HuH-7 (cell line): ENCODE data around the gene ADGRF5.

Experiments
- DNase-seq: peaks from one replicate; pipeline ENCODE4 v3.0.0; 2011; ENCODE audit warnings: low spot score

Gene ADGRF5, protein sequence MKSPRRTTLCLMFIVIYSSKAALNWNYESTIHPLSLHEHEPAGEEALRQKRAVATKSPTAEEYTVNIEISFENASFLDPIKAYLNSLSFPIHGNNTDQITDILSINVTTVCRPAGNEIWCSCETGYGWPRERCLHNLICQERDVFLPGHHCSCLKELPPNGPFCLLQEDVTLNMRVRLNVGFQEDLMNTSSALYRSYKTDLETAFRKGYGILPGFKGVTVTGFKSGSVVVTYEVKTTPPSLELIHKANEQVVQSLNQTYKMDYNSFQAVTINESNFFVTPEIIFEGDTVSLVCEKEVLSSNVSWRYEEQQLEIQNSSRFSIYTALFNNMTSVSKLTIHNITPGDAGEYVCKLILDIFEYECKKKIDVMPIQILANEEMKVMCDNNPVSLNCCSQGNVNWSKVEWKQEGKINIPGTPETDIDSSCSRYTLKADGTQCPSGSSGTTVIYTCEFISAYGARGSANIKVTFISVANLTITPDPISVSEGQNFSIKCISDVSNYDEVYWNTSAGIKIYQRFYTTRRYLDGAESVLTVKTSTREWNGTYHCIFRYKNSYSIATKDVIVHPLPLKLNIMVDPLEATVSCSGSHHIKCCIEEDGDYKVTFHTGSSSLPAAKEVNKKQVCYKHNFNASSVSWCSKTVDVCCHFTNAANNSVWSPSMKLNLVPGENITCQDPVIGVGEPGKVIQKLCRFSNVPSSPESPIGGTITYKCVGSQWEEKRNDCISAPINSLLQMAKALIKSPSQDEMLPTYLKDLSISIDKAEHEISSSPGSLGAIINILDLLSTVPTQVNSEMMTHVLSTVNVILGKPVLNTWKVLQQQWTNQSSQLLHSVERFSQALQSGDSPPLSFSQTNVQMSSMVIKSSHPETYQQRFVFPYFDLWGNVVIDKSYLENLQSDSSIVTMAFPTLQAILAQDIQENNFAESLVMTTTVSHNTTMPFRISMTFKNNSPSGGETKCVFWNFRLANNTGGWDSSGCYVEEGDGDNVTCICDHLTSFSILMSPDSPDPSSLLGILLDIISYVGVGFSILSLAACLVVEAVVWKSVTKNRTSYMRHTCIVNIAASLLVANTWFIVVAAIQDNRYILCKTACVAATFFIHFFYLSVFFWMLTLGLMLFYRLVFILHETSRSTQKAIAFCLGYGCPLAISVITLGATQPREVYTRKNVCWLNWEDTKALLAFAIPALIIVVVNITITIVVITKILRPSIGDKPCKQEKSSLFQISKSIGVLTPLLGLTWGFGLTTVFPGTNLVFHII (N-terminal part only)

DNA sequence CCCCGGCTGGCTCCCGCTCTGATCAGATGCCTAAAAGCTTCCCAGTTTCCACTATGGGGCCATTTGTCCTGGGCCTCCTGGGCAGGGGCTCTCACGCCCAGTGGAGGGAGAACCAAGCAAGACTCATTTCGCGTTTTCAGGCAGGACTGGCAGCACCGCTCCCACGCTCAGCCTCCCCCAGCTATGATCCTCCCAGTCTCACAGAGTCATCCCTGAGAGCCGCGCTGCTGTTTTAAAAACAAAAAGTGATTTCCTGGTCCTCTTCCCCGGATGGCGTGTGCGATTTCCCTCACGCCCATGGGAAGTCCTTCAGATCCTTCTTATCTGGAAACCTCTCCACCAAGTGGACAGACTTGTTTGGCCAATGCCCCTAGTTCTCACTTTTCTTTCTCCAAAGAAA lies at the start of gene ADGRF5:
ADGRF5 (minus strand) TSS at position 208 of the 400 bp plus-strand sequence. CDS start 15,176 bp downstream, outside the sequence.
- DNase-seq: no peak

DNA sequence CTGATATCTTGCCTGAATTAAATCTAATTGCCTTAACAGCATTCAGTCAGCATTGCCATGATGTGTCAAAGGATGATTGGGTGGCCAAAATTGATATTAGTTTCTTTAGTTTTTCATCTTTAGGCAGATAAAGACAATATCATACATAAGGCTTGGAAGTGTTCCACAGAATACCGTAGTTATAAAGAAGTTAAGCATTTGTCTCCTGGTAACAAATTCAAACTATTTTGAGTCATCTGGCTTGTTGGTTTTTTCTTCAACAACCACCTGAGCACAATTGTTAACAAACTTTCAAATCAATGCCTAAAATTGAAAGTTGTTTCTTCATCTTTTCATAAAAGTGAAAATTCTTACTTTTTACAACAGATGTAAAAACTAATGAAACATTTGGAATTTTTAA lies 47.5 kb upstream of the ADGRF5 start:
- DNase-seq: no peak

DNA sequence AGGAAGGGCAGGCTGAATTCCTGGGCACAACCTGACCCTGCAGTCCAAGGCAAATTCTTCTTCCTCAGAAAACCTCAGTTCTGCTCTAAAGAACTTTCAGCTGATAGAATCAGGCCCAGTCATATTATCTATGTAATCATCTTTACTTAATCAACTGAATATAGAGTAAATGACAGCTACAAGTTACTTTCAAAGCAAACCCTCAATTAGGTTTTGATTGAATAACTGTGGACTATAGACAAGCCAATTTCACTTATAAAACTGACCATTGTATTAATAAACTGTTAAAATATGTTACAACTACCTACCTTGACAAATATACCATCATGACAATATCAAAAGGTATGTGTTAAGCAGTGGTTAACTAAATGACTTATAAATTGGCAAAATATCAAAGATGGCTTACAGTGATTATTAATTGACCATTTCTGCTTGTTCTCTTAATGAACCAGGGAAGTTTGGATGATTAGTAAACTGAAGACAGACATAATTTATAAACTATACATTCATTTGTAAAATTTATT lies 46.1 kb upstream of the ADGRF5 start:
- DNase-seq: no peak

DNA sequence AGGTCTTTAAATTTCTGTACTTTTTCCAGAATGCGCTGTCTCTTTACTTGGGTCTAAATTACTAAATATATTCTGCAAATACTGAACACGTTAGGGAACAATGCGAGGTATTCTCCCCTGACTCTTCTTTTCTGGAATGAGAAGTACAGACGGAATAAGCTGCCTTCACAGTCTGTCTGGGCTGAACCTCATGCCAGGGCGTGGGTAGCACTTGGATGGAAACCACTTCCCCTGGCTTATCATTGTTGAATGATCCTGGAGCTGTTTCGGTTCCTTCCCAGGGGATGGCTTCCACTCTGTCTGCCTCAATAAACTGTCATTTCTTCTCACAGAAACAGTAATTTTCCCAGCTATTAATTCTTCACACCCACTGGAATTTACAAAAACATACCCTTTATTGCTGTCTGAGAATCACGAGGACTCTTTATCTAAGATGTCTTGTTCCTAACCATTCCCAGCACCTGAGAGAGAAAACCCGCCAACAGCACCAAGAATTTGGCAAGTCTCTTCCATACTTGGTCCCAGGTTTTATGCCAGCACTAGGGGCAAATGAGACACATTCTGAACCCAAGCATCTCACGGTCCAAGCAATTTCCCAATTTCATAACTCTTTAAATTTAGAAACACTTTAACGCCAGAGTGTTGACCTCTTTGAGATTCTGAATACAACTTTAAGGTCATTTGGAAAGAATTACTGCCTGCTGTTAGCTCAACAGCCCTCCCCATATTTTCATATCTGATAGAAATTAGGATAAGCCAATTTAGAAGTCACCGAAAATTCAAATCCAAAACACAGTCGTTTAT lies 43.2 kb upstream of the ADGRF5 start:
- no peak for DNase-seq

DNA sequence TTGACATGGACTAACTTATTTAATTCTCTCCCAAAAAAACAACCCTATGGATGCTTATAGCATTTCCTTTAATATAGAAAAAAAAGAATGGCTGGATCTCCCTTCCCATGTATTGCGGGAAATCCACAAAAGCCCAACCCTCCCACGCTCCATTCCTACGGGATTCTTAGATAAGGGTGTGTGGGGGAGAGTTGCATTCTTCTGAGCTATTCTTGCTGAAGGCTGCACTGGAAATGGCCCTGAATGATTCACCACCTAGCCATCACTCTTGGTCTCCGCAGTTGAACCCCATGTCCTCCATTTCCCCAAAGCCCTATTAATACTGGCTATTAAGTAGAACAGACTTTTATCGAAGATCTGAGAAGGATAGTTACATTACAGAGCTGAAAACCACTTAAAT lies 41.9 kb upstream of the ADGRF5 start:
- DNase-seq: no peak

DNA sequence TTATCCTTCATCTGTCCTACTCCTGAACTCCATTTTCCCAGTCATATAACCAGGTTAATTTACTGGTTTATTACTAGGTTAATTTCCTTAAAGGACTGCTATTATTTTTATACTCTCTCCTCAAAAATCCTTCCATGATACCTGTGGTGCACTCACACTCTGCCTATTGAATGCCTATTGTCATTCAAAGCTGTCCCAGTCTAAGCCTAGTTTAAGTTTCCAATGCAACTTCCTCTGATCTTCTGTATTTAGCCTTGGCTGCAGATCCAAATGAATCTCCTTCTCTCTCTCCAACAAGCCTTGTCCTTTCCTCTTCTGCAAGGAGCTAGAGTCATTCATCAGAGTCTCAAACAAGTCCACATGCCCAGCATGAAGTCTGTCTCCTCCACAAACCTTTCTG lies 41.3 kb upstream of the ADGRF5 start:
- DNase-seq: no peak

DNA sequence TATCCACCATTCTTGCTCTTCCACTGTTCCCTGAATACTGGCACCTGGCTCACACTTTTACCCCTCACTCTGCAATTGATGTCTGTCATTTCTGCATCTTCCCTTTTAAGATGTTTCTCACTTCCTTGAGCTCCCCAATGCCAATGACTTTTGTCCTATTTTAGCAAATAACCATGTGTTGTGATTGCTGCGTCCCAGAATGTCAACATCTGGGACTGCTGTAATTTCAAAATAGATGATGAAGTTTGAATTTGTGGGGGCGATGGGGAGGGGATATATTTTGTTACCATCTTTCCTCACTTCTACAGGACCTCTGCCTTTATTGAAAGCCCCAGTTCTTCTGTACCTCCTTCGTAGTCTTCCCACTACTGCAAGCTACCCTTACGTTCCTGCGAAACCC lies 40.0 kb upstream of the ADGRF5 start:
- DNase-seq: no peak

DNA sequence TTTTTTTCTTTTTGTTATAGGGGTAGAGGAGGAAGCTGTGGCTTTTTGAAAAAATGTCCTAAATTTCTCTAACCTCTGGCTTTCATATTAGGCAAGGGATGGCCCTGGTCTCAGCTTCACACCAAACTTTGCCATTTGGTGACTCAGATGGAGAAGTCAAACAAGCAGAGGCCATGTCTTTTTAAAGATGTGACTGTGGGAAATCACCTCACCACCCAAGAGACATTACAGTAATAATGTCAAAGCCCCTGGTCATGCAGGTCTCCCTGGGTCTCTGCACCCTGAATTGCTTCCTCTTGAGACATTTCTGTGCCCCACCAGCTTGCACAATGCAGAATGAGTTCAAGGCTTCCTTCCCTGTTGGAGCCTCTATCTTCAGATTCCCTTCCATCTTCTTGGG lies 39.5 kb upstream of the ADGRF5 start:
- DNase-seq: no peak

DNA sequence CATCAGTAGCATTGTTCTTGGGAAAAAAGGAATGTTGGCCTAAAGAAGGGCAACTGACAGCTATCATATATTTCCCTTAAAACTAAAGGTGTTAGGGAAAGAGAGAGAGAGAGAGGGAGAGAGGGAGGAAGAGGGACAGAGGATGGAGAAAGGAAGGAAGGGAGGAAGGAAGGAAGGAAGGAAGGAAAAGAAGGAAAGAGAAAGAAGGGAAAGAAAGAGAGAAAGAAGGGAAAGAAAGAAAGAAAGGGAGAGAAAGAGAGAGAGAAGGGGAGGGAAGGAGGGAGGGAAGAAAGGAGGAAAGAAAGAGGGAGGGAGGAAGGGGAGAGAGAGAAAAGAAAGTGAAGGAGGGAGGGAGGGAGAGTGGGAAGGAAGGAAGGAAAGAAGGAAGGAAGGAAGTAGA lies 37.7 kb upstream of the ADGRF5 start:
- no peak for DNase-seq

DNA sequence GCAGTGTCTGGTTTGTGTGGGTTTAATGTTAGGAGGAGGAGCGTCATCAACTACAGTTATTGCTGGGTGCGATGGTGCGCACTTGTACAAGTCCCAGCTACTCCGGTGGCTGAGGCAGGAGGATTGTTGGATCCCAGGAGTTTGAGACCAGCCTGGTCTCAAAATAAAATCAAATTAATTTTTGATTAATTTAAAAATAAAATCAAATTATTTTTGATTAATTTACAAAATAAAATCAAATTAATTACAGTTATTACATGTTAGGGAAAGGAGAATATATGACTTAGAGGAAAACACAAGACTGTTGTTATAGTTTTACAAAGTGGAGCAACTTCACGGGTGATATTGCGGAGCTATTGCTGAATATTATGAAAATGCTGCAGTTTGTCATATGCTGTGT lies 34.7 kb upstream of the ADGRF5 start:
- no peak for DNase-seq

DNA sequence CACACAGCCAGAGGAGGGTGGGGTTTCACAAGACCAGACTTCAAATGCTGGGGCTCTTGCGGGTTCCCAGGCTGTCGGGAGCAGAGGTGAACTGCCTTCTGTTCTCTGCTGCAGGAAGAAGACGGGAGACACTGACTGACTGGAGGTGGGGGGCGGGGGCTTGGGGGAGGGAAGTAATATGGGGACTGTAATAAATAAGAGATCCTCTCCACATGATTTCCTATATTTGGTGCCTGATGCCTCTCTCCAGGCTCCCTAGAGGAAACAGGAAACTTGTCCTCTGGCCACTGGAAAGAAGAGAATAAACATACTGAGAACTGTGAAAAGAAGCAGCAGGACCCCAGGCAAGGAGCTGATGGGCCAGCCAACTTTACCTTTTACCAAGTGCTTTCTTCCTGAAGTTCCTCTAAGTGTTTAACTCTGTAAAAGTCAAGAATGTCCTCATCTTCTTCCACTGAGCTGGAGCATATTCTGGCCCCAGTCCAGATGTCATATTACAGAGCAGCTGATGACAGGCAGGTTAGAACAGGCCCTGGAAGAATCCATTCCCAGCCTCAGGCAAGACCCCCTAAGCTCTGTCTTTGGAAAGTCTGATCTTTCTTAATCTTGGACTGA lies 33.2 kb upstream of the ADGRF5 start:
- no peak for DNase-seq

DNA sequence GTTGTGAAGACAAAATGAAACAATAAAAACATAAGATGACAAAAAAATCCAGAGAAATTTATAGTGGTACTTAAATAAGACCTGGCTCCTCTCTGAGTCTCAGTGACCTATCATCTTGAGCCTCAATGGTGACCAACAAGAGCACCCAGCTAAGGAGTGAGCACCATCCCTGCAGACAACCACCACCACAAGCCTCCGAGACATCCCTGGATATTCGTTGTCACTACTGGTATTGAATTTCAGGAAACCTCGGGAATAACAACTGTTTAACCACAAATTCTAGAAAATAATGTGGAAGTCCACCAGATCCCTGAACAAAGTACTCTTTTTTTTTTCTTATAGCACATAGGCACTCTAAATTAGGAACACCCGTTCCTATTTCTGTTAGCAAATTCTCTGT lies 32.2 kb upstream of the ADGRF5 start:
- DNase-seq: no peak

DNA sequence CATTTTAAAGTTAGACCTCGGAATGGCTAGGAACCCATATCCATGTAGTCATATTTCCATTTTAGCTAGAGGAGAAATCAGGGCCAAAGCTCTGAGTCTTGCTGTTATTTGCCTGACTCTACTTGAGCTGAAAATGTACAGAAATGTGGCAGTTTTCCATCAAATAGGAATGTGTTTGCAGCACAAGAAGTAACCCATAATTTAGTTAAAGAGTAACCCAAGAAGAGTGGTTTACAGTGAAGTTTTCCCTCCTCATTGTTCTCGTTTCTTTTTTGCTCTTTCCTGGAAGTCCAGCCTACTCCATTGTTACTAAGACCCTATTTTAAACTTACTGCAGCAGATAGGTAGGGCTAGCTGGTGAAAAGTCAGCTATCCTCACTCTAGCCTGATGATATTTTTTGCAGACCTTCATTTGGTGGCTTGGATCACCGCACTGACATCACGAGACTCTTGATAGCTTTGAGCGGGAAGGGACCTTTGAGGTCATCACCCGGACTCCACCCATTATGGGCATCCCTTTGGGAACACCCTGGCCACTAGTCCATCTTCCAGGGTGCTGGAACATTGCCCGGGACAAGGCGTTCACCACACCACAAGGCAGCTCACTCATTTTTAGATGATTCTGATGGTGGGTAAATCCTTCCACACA lies 28.0 kb upstream of the ADGRF5 start:
- DNase-seq: no peak

DNA sequence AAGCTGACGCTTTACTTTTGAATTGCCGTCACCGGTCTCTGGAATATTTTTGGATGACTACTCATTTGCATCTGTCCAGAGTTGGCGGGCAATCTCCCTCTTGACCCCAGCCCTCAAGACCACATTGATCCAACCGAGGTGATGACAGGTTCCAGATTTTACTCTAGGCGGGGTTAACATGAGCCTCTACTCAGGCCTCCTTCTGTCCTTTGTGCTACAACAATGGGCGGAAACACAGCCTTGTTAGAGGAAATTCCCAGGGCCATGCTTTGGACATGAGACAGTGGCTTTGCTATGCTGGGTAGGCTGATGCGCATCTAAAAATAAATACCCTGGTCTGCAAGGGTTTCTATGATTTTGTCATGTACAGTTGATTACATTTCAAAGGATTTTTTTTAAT lies 27.0 kb upstream of the ADGRF5 start:
- no peak for DNase-seq

DNA sequence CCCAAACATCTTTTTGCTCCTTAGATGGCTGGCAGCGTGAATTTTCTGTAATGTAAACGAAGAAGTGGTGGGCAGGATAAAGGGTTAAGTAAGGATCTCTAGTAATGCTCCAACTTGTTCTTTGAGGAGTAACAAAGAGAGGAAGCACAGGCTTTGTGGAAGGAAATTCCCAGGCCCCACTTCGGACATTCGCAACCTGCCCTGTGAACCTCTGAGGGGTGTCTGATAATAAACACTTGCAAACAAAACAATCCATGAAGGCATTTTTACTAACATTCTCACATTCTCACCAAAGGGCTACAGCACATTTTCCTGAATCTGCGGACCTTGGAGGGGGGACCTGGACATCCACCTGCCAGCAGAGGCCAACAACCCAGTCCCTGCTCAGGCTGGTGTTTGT lies 25.8 kb upstream of the ADGRF5 start:
- DNase-seq: no peak

DNA sequence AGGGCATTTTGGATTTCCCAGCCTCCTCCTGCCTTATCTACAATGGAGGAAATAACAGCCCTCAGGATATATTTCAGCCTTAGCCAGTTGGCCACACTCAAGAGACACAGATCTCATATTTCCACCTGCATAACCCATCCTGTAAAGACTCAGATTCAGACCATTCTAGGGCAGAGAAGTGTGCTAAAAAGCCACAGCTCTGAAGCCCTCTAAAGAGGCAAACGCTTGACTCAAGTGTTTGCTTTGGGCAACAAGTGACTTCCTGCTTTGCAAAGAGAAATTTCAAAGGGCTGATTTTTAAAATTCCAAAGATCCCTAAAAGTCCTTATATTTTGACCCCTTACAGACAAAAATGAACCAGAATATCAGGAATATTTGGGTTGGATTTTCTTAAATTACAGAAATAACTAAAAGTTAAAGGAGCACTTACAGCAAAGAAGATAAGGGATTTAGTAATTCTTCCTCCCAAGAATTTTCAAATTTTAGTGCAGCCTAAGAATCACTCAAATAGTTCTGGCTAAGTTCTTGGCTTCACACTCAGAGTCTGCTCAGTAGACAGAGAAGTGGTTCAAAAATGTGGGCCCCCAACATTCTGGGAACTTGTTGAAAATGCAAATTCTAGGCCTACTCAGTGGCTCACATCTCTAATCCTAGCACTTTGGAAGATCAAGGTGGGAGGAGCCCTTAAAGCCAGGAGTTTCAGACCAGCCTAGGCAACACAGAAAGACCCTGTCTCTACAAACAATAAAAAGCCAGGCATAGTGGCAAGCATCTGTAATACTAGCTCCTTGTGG lies 18.9 kb upstream of the ADGRF5 start:
- no peak for DNase-seq

DNA sequence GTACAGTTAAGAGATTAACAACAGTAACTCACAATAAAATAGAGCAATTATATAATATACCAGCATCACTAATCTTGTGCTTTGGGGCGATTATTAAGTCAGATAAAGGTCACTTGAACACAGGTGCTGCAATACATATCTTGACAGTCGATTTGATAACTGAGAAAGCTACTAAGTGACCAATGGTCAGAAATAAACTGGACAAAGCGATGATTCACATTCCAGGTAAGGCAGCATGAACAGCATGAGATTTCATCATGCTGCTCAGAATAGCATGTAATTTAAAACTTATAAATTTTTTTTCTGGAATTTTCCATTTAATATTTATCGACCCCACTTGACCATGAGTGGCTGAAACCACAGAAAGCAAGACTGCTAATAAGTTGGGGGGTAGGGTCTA lies 15.9 kb upstream of the ADGRF5 start:
- DNase-seq: no peak

DNA sequence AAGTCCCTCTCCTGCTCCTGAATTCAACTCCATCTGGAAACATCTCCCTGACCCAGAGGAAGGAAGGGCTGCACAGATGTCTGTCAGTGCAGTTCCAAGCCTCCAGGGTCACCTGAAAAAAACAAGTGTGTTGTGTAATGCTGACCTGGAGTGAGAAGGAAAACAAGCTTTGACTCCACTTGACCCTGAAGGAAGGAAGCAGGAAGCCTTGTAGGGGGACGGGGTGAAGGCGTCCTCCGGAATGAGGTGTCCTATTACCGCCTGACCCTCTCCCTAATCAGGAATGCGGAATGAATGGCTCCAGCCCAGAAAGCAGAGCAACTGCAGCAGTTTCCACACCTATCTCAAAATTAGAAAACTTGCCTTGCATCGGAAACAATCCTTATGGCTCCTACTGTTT lies 13.9 kb upstream of the ADGRF5 start:
- DNase-seq: no peak

DNA sequence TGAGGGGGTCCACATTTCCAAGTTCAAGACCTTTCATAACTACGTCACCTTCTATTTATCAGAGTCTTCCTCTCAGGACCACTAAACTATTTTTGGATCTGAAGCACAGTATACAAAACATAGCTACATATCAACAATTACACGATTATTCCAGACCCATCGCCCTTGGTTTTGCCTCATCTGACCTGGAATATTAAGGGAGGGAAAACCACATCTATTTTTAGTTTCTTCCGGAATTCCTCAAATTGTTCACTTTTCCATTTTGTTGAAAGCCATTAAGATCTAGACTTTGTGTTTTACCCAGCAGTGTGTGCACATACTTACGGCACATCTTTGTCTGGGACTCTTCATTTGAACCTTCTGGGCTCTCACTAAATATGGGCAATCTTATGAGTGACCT lies 12.0 kb upstream of the ADGRF5 start:
- DNase-seq: no peak
